ENCODE measurements around the gene IRF9. TPM values are rescaled to one million over a fixed set of nuclear protein-coding genes. Genes with fewer than 3 reads are reported as not detected.

IRF9 gene
- total and polyA plus RNA-seq, 2 of the 13 experiments (the other 11 are each of a cell fraction or from before 2014, with no cell fraction given), result 14.9 to 49.7 TPM

DNA sequence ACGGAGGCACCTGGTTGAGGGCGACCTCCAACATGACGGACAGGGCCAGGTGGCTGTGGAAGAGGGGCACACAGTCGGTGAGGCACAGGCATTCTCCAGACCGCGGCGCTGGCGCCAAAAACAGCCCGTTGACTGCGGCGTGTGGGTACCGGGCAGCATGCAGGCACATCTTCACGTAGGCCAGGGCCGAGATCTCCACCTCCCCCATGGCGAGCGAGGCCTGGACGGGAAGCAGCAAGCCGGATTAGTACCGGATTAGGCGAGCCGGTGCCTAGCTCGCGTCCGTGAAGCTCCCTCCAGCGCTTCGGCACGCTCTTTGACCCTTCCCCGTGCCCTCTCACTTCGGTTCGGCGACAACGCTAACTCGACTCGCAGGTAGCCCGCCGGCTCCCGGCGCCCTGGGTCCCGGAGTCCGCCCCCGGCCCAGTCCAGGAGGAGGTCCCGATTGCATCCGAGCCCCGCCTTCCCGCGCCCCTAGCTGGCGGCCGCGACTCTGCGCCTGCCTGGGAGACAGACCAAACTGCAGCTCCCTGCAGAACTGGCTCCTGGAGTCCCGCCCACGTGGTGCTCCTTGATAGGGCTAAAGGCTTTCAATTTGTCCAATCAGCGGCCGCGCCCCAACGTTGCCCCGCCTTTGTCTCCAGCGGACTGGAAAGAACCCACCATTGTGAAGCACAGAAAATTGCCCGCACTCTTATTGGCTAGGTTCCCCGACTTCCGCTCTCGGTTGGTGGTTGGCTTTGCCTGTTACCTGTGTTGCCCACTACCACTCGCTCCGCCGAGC is 19.8 kb upstream of the IRF9 start, which contains the start of gene EMC9 (continued):
- TF ChIP-seq, protein P1, sequence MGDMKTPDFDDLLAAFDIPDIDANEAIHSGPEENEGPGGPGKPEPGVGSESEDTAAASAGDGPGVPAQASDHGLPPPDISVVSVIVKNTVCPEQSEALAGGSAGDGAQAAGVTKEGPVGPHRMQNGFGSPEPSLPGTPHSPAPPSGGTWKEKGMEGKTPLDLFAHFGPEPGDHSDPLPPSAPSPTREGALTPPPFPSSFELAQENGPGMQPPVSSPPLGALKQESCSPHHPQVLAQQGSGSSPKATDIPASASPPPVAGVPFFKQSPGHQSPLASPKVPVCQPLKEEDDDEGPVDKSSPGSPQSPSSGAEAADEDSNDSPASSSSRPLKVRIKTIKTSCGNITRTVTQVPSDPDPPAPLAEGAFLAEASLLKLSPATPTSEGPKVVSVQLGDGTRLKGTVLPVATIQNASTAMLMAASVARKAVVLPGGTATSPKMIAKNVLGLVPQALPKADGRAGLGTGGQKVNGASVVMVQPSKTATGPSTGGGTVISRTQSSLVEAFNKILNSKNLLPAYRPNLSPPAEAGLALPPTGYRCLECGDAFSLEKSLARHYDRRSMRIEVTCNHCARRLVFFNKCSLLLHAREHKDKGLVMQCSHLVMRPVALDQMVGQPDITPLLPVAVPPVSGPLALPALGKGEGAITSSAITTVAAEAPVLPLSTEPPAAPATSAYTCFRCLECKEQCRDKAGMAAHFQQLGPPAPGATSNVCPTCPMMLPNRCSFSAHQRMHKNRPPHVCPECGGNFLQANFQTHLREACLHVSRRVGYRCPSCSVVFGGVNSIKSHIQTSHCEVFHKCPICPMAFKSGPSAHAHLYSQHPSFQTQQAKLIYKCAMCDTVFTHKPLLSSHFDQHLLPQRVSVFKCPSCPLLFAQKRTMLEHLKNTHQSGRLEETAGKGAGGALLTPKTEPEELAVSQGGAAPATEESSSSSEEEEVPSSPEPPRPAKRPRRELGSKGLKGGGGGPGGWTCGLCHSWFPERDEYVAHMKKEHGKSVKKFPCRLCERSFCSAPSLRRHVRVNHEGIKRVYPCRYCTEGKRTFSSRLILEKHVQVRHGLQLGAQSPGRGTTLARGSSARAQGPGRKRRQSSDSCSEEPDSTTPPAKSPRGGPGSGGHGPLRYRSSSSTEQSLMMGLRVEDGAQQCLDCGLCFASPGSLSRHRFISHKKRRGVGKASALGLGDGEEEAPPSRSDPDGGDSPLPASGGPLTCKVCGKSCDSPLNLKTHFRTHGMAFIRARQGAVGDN (CRISPR knock-in tag; IDR thresholded peaks at IDR 0.05), result peak; percentile 97
- TF ChIP-seq ZBTB8A (CRISPR knock-in tag; IDR thresholded peaks at IDR 0.05; ENCODE audit: borderline replicate concordance, low read depth), result no peak

DNA sequence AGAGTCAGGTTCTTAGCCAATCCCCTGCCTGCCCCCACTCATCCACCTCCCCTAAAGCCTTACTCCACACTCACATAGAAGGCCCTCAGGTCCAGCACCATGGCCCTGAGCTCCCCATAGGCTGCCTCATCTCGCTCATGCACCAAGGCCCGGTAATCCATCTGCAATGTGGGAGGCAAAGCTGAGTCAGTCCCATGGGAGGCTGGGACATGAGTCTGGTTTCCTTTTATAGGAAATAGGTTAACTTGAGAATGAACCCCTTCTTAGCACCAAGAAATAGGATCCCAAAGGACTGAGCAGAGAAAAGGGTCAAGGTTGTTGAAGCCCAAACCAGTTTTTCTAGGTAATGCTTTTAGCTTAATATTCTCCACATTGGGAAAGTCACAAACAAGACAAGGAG is 17.6 kb upstream of the IRF9 start:
- Histone ChIP-seq H3K36me3 (replicated peaks in 1 of 2; ENCODE audit: control insufficient read depth in 1 of 2, insufficient read depth in 2 of 2, low read length in 2 of 2) (peaks cover 18 to 34% of the 10 kb centered on the region in 2 experiments), H3K4me2 (ENCODE audit: low read depth, low read length) (no peak overlapping the region), H4K20me1 (ENCODE audit: insufficient read depth, low read length) (peaks cover 14% of the 10 kb centered on the region), H3K4me1 (ENCODE audit: insufficient read depth, low read length) (peaks cover 63% of the 10 kb centered on the region), H3K27me3 (ENCODE audit: control insufficient read depth in 1 of 2, insufficient read depth in 2 of 2, low read length in 2 of 2) (peaks cover 0 to 3% of the 10 kb centered on the region in 2 experiments; a peak in 1 of 5 replicates), H3K27ac (ENCODE audit: extremely low read length, insufficient read depth, low read length) (no peak overlapping the region), H3K9ac (ENCODE audit: insufficient read depth, low read depth, low read length) (no peak overlapping the region), H3K4me3 (replicated peaks in 1 of 3; ENCODE audit: insufficient read depth in 1 of 3, low read depth in 2 of 3, low read length in 3 of 3) (no peak overlapping the region), H2AFZ (ENCODE audit: low read length) (no peak overlapping the region), H3K9me3 (ENCODE audit: low read length) (no peaks in the 10 kb centered on the region), H3K79me2 (ENCODE audit: insufficient read depth, low read length) (peaks cover 56% of the 10 kb centered on the region)
- TF ChIP-seq EHMT2 (IDR thresholded peaks at IDR 0.05; ENCODE audit: borderline replicate concordance, low read depth, low read length) (no peak), HDAC6 (IDR thresholded peaks at IDR 0.05; ENCODE audit: low read depth, low read length) (no peak), PCBP2 (optimal IDR thresholded peaks at IDR 0.05; ENCODE audit: low read depth, low read length, poor library complexity, severe bottlenecking) (no peak), TMF1 (CRISPR knock-in tag; IDR thresholded peaks at IDR 0.05; ENCODE audit: low read depth) (no peak), ZSCAN29 (CRISPR knock-in tag; conservative IDR thresholded peaks at IDR 0.05) (no peak)
- TF ChIP-seq, protein P2, sequence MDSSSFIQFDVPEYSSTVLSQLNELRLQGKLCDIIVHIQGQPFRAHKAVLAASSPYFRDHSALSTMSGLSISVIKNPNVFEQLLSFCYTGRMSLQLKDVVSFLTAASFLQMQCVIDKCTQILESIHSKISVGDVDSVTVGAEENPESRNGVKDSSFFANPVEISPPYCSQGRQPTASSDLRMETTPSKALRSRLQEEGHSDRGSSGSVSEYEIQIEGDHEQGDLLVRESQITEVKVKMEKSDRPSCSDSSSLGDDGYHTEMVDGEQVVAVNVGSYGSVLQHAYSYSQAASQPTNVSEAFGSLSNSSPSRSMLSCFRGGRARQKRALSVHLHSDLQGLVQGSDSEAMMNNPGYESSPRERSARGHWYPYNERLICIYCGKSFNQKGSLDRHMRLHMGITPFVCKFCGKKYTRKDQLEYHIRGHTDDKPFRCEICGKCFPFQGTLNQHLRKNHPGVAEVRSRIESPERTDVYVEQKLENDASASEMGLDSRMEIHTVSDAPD (CRISPR knock-in tag; IDR thresholded peaks at IDR 0.05), result no peak
- TF ChIP-seq, protein P3, sequence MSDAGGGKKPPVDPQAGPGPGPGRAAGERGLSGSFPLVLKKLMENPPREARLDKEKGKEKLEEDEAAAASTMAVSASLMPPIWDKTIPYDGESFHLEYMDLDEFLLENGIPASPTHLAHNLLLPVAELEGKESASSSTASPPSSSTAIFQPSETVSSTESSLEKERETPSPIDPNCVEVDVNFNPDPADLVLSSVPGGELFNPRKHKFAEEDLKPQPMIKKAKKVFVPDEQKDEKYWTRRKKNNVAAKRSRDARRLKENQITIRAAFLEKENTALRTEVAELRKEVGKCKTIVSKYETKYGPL (CRISPR knock-in tag; IDR thresholded peaks at IDR 0.05), result no peak
- TF ChIP-seq, protein P4, sequence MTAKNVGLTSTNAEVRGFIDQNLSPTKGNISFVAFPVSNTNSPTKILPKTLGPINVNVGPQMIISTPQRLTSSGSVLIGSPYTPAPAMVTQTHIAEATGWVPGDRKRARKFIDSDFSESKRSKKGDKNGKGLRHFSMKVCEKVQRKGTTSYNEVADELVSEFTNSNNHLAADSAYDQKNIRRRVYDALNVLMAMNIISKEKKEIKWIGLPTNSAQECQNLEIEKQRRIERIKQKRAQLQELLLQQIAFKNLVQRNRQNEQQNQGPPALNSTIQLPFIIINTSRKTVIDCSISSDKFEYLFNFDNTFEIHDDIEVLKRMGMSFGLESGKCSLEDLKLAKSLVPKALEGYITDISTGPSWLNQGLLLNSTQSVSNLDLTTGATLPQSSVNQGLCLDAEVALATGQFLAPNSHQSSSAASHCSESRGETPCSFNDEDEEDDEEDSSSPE (CRISPR knock-in tag; IDR thresholded peaks at IDR 0.05), result no peak
- ATAC-seq (no peak), FAIRE-seq (no peak), DNase-seq (ENCODE audit: low spot score) (no peak)
- no TSS peak for BruUV-seq (replicated peaks)
- CTCF ChIA-PET (ENCODE audit: low intra/inter-chr PET ratio, low total read pairs), result no interaction called here
- intact Hi-C loops (cut with micrococcal nuclease; ENCODE audit: unreplicated experiment), result no loop called here
- in situ Hi-C loops (cut with HindIII; ENCODE audit: extremely low pct_ligation_motif_present, low pct_unique_long_range_greater_than_20kb), result loop anchor here (25.0 kb wide), 1 partner anchor 831 kb away; the partner anchor contains the start of genes BCL2L2, PABPN1 and PPP1R3E
- 94% methylated on average over 2 of the region's 2 CpGs for WGBS (ENCODE audit: low lambda C conversion rate)
- POLR2A ChIA-PET, result interaction anchor here (1.6 to 22.7 kb wide), 4 partner anchors 13 to 128 kb away, joined by 5 to 977 read pairs (median 108); partner anchors contain the start of genes DCAF11, IRF9, NRL and PCK2

Measured in HepG2 (cell line).